ENCODE measurements around the gene GTF2IRD1. TPM values are rescaled to one million over a fixed set of nuclear protein-coding genes. Genes with fewer than 3 reads are reported as not detected.

The GTF2IRD1 gene
- total RNA-seq, 1 experiment from 2014 or later, result 34.3 TPM

DNA sequence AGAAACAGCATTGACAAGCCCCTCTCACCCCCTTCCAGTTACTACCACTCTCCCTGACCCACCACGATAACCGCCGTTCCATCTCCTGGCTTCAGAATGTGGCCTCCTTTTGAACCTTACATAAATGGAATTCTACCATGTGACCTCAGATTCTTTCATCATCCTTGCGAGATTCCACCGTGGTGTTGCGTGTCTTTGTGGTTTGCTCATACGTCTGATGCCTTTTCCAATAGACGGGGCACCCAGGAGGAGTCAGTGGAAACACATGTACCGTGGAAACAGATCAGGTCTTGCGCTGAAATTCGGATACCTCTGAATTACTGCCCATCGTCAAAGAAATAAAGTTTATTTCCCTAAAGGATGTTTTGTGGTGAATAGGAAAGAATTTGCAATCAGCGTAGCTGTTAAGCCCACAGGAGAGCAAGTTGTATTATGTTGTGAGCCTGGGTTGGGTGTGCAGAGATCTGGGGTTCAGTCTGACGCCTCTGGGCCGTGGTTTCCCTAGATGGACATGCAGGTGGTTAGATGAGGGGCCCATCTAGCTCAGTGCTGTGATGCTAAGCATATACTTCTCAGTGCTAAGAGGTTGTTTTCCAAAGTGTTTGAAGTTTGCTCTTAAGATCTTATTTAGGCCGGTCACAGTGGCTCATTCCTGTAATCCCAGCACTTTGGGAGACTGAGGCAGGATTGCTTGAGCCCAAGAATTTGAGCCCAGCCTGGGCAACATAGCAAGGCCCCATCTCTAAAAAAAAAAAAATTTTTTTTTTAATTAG lies 29.1 kb downstream of the GTF2IRD1 start:
- TF ChIP-seq, protein P1, sequence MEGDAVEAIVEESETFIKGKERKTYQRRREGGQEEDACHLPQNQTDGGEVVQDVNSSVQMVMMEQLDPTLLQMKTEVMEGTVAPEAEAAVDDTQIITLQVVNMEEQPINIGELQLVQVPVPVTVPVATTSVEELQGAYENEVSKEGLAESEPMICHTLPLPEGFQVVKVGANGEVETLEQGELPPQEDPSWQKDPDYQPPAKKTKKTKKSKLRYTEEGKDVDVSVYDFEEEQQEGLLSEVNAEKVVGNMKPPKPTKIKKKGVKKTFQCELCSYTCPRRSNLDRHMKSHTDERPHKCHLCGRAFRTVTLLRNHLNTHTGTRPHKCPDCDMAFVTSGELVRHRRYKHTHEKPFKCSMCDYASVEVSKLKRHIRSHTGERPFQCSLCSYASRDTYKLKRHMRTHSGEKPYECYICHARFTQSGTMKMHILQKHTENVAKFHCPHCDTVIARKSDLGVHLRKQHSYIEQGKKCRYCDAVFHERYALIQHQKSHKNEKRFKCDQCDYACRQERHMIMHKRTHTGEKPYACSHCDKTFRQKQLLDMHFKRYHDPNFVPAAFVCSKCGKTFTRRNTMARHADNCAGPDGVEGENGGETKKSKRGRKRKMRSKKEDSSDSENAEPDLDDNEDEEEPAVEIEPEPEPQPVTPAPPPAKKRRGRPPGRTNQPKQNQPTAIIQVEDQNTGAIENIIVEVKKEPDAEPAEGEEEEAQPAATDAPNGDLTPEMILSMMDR (conservative IDR thresholded peaks at IDR 0.05), result no peak
- Histone ChIP-seq H3K9ac (ENCODE audit: extremely low read depth, insufficient read length, low read length) (no peak overlapping the region), H3K14ac (ENCODE audit: insufficient read depth, low read length) (no peak overlapping the region), H3T11ph (ENCODE audit: low read length) (no peak overlapping the region), H3K18ac (ENCODE audit: insufficient read length, low read depth, low read length) (peak overlapping the region; percentile 14), H2BK15ac (ENCODE audit: low read depth, low read length) (no peak overlapping the region), H4K91ac (ENCODE audit: insufficient read length, low read depth, low read length) (no peak overlapping the region), H3K23me2 (ENCODE audit: insufficient read length, low read depth, low read length, poor library complexity, severe bottlenecking) (peaks cover 3% of the 10 kb centered on the region), H2BK20ac (ENCODE audit: low read depth, low read length, poor library complexity, severe bottlenecking) (no peak overlapping the region), H3K56ac (ENCODE audit: insufficient read length, low read depth, low read length) (no peak overlapping the region), H3K4ac (ENCODE audit: low read depth, low read length) (no peak overlapping the region), H2BK120ac (ENCODE audit: low read depth, low read length, poor library complexity, severe bottlenecking) (no peak overlapping the region), H3K4me2 (ENCODE audit: insufficient read depth, insufficient read length, low read length) (no peak overlapping the region), H3K79me1 (ENCODE audit: insufficient read depth, low read depth, low read length, poor library complexity, severe bottlenecking) (peaks cover 8% of the 10 kb centered on the region), H3K23ac (ENCODE audit: insufficient read length, low read depth, low read length) (no peak overlapping the region), H2AK5ac (ENCODE audit: insufficient read length, low read length) (no peak overlapping the region), H4K5ac (ENCODE audit: insufficient read length, low read depth, low read length) (no peak overlapping the region), H2BK5ac (ENCODE audit: insufficient read length, low read length) (no peak overlapping the region), H3K27ac (ENCODE audit: insufficient read length, low read depth, low read length) (no peak overlapping the region), H2BK12ac (ENCODE audit: insufficient read length, low read depth, low read length) (no peak overlapping the region), H3K4me1 (ENCODE audit: insufficient read depth, low read length) (peaks cover 4% of the 10 kb centered on the region; the same call in 1 of the 2 replicates), H3K27me3 (ENCODE audit: insufficient read depth, low read length) (no peaks in the 10 kb centered on the region), H2AFZ (ENCODE audit: low read length) (no peak overlapping the region), H4K20me1 (ENCODE audit: control insufficient read depth, insufficient read depth, insufficient read length) (no peaks in the 10 kb centered on the region), H3K79me2 (ENCODE audit: insufficient read depth, low read length) (peaks cover 2% of the 10 kb centered on the region), H3K9me3 (ENCODE audit: control insufficient read depth, low read depth, low read length) (no peaks in the 10 kb centered on the region), H4K8ac (replicated peaks; ENCODE audit: insufficient read length, low read depth, low read length) (no peak overlapping the region)
- peaks cover 20 to 38% of the 10 kb centered on the region in 2 experiments for H3K4me1 Mint-ChIP-seq
- no CpG with 5 or more reads among the region's 16 CpGs for WGBS (ENCODE audit: extremely low coverage, insufficient read length, low lambda C conversion rate)
- H3K36me3 Mint-ChIP-seq (ENCODE audit: insufficient read depth in 1 of 3, low read depth in 3 of 3), result peaks cover 0 to 5% (median 0%) of the 10 kb centered on the region in 3 experiments; a peak in 1 of 7 replicates
- no peak for DNase-seq
- H3K27ac Mint-ChIP-seq, result peak overlapping the region in 2 of 3 experiments; percentile 10 to 46; a peak in 3 of 7 replicates
- H3K9me3 Mint-ChIP-seq, result no peaks in the 10 kb centered on the region
- no peaks in the 10 kb centered on the region for H3K27me3 Mint-ChIP-seq (ENCODE audit: low read depth)
- H3K4me3 Mint-ChIP-seq, result no peak overlapping the region

Measured in H9 (cell line).